ENCODE data around the gene TENM4.

TENM4 gene

GRCh38 chr11:78954261-78954660 lies 486.6 kb downstream of the TENM4 start:
- DNase-seq = no peak

- no peak for DNase-seq
Measured at GRCh38 chr11:78952890-78953289, 487.9 kb downstream of the TENM4 start.

- DNase-seq = no peak
Measured at GRCh38 chr11:78952175-78952574, 488.7 kb downstream of the TENM4 start.

GRCh38 chr11:78949976-78950690 lies 490.7 kb downstream of the TENM4 start:
- DNase-seq = no peak

- DNase-seq = no peak
Measured at GRCh38 chr11:78946945-78947902, 493.6 kb downstream of the TENM4 start.

GRCh38 chr11:78943841-78944240 lies 497.0 kb downstream of the TENM4 start:
- DNase-seq = no peak

GRCh38 chr11:78943154-78943553 lies 497.7 kb downstream of the TENM4 start:
- no peak for DNase-seq

GRCh38 chr11:78941226-78941851 lies 499.5 kb downstream of the TENM4 start:
- DNase-seq = no peak

- no peak for DNase-seq
Measured at GRCh38 chr11:78940500-78941225, 500.2 kb downstream of the TENM4 start.

- no peak for DNase-seq
Measured at GRCh38 chr11:78938971-78939370, 501.9 kb downstream of the TENM4 start.

- no peak for DNase-seq
Measured at GRCh38 chr11:78938036-78938435, 502.8 kb downstream of the TENM4 start.

GRCh38 chr11:78935398-78936068 lies 505.3 kb downstream of the TENM4 start:
- DNase-seq = peak; percentile 55 to 80

- no peak for DNase-seq
Measured at GRCh38 chr11:78933350-78933749, 507.5 kb downstream of the TENM4 start.

- DNase-seq = no peak
Measured at GRCh38 chr11:78932757-78933156, 508.1 kb downstream of the TENM4 start.

- no peak for DNase-seq
Measured at GRCh38 chr11:78931891-78932290, 508.9 kb downstream of the TENM4 start.

- DNase-seq = no peak
Measured at GRCh38 chr11:78930810-78931523, 509.9 kb downstream of the TENM4 start.

GRCh38 chr11:78929906-78930220 lies 511.0 kb downstream of the TENM4 start:
- no peak for DNase-seq

GRCh38 chr11:78929207-78929905 lies 511.5 kb downstream of the TENM4 start:
- no peak for DNase-seq

GRCh38 chr11:78927511-78927910 lies 513.3 kb downstream of the TENM4 start:
- no peak for DNase-seq

- no peak for DNase-seq
Measured at GRCh38 chr11:78926633-78927338, 514.0 kb downstream of the TENM4 start.
